Measurements from ENCODE around the gene BBX. TPM values are rescaled to one million over a fixed set of nuclear protein-coding genes. Genes with fewer than 3 reads are reported as not detected.
A peak's percentile ranks its signal among the peaks of the same experiment; 100 is the strongest.

Gene BBX
- total RNA-seq, 1 experiment from 2014 or later = 66.8 TPM

- Histone ChIP-seq H3F3A (ENCODE audit: low read length, unreplicated experiment) (no peaks in the 10 kb centered on the region), H4K20me1 (ENCODE audit: low read length) (no peaks in the 10 kb centered on the region), H3K36me3 (ENCODE audit: low read depth, low read length) (no peaks in the 10 kb centered on the region), H3K4me1 (ENCODE audit: insufficient read depth, low read length) (no peaks in the 10 kb centered on the region), H3K79me2 (ENCODE audit: low read length) (no peaks in the 10 kb centered on the region), H3K9me2 (replicated peaks; ENCODE audit: low read length) (no peaks in the 10 kb centered on the region), H2AFZ (ENCODE audit: low read length) (no peak overlapping the region), H3K27me3 (ENCODE audit: low read length) (no peaks in the 10 kb centered on the region), H3K9ac (ENCODE audit: low read length) (no peak overlapping the region), H3K4me2 (ENCODE audit: low read length) (no peak overlapping the region), H3K4me3 (ENCODE audit: low read length) (no peak overlapping the region), H3K9me3 (ENCODE audit: low read length) (no peaks in the 10 kb centered on the region), H3K27ac (ENCODE audit: low read length) (no peak overlapping the region)
- intact Hi-C loops (cut with micrococcal nuclease) = no loop called here
- no peak for TF ChIP-seq EZH2phosphoT487 (IDR thresholded peaks at IDR 0.05; ENCODE audit: borderline replicate concordance, low read length)
- no peak for TF ChIP-seq EZH2 (IDR thresholded peaks at IDR 0.05; ENCODE audit: low read length, unreplicated experiment)
- TF ChIP-seq, protein P1, sequence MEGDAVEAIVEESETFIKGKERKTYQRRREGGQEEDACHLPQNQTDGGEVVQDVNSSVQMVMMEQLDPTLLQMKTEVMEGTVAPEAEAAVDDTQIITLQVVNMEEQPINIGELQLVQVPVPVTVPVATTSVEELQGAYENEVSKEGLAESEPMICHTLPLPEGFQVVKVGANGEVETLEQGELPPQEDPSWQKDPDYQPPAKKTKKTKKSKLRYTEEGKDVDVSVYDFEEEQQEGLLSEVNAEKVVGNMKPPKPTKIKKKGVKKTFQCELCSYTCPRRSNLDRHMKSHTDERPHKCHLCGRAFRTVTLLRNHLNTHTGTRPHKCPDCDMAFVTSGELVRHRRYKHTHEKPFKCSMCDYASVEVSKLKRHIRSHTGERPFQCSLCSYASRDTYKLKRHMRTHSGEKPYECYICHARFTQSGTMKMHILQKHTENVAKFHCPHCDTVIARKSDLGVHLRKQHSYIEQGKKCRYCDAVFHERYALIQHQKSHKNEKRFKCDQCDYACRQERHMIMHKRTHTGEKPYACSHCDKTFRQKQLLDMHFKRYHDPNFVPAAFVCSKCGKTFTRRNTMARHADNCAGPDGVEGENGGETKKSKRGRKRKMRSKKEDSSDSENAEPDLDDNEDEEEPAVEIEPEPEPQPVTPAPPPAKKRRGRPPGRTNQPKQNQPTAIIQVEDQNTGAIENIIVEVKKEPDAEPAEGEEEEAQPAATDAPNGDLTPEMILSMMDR (conservative IDR thresholded peaks at IDR 0.05; ENCODE audit: low read depth, low read length) = no peak
- ChIA-PET POLR2A (ENCODE audit: unreplicated experiment) (no interaction called here), CTCF (no interaction called here)
- DNase-seq (peak; percentile 35), ATAC-seq (no peak)
- BruUV-seq (replicated peaks) = no TSS peak
These were observed 65.5 kb downstream of the BBX start for GRCh38 chr3:107588217-107588616.

DNA sequence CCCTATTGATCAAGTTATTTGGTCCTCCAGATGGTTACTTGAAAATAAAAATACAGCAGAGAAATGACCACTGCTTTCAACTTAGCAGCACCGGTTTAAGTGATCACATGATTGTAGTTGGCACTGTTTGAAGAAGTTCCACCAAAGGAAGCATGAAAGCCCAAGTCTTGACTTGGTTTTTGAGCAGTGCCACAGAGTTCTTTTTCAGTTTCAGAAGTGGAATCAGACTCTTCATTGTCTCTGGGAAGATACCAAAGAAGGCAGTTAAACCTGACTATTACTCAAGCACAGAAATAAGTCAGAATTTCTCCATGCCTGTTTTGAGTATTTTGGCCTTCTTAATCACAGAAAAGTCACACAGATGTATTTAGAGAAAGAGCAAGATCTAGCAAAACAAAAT is 66.7 kb downstream of the BBX start:
- Histone ChIP-seq H3K9me2 (replicated peaks; ENCODE audit: low read length) (no peaks in the 10 kb centered on the region), H3F3A (ENCODE audit: low read length, unreplicated experiment) (no peaks in the 10 kb centered on the region), H3K4me1 (ENCODE audit: insufficient read depth, low read length) (no peaks in the 10 kb centered on the region), H3K4me2 (ENCODE audit: low read length) (no peak overlapping the region), H2AFZ (ENCODE audit: low read length) (no peak overlapping the region), H3K4me3 (ENCODE audit: low read length) (no peak overlapping the region), H4K20me1 (ENCODE audit: low read length) (no peaks in the 10 kb centered on the region), H3K27me3 (ENCODE audit: low read length) (no peaks in the 10 kb centered on the region), H3K9ac (ENCODE audit: low read length) (no peak overlapping the region), H3K9me3 (ENCODE audit: low read length) (no peaks in the 10 kb centered on the region), H3K36me3 (ENCODE audit: low read depth, low read length) (no peaks in the 10 kb centered on the region), H3K27ac (ENCODE audit: low read length) (no peak overlapping the region), H3K79me2 (ENCODE audit: low read length) (no peaks in the 10 kb centered on the region)
- ATAC-seq (no peak), DNase-seq (no peak)
- no TSS peak for BruUV-seq (replicated peaks)
- intact Hi-C loops (cut with micrococcal nuclease) = no loop called here
- ChIA-PET CTCF (no interaction called here), POLR2A (ENCODE audit: unreplicated experiment) (no interaction called here)
- TF ChIP-seq EZH2phosphoT487 (IDR thresholded peaks at IDR 0.05; ENCODE audit: borderline replicate concordance, low read length) (no peak), EZH2 (IDR thresholded peaks at IDR 0.05; ENCODE audit: low read length, unreplicated experiment) (no peak)
- TF ChIP-seq, protein P1 (conservative IDR thresholded peaks at IDR 0.05; ENCODE audit: low read depth, low read length) = no peak

DNA sequence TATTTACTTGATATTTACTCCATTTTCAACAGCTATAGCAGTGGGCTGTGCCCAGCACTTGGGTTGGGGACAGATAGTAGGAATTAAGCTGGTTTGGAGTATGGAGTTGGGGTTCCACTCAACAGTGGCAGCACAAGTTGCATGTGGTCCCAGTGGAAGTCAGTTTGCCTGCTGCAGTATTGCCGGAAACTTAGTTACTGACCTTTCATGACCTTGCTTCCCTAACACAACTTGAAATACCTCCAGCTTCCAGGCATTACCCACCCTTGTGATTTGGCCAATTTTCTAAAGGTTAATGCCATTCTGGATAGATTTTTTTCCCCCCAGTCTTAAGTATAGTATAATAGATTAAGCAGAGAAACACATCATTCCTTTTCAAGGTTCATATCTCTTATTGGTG is 68.0 kb downstream of the BBX start:
- no peaks in the 10 kb centered on the region for H4K20me1 ChIP-seq (ENCODE audit: low read length)
- TF ChIP-seq, protein P1 (conservative IDR thresholded peaks at IDR 0.05; ENCODE audit: low read depth, low read length) = no peak
- TF ChIP-seq EZH2 (IDR thresholded peaks at IDR 0.05; ENCODE audit: low read length, unreplicated experiment) (no peak), EZH2phosphoT487 (IDR thresholded peaks at IDR 0.05; ENCODE audit: borderline replicate concordance, low read length) (no peak)
- DNase-seq = no peak

More for the DNA sequence above, 68.0 kb downstream of the BBX start:
- no peak for ATAC-seq
- H3K4me1 ChIP-seq (ENCODE audit: insufficient read depth, low read length) = no peaks in the 10 kb centered on the region
- POLR2A ChIA-PET (ENCODE audit: unreplicated experiment) = no interaction called here
- no peak overlapping the region for H3K27ac ChIP-seq (ENCODE audit: low read length)
- H3K4me3 ChIP-seq (ENCODE audit: low read length) = no peak overlapping the region
- H3K9me3 ChIP-seq (ENCODE audit: low read length) = no peaks in the 10 kb centered on the region
- no peak overlapping the region for H2AFZ ChIP-seq (ENCODE audit: low read length)
- H3K4me2 ChIP-seq (ENCODE audit: low read length) = no peak overlapping the region
- no peaks in the 10 kb centered on the region for H3K36me3 ChIP-seq (ENCODE audit: low read depth, low read length)
- no peaks in the 10 kb centered on the region for H3K9me2 ChIP-seq (replicated peaks; ENCODE audit: low read length)
- no peaks in the 10 kb centered on the region for H3K79me2 ChIP-seq (ENCODE audit: low read length)
- CTCF ChIA-PET = no interaction called here
- H3K27me3 ChIP-seq (ENCODE audit: low read length) = no peaks in the 10 kb centered on the region
- no peaks in the 10 kb centered on the region for H3F3A ChIP-seq (ENCODE audit: low read length, unreplicated experiment)
- intact Hi-C loops (cut with micrococcal nuclease) = no loop called here
- no peak overlapping the region for H3K9ac ChIP-seq (ENCODE audit: low read length)
- BruUV-seq (replicated peaks) = no TSS peak
